ENCODE results near the gene GLT8D2. TPM values are rescaled to one million over a fixed set of nuclear protein-coding genes. Genes with fewer than 3 reads are reported as not detected.

The GLT8D2 gene
- total RNA-seq, result 10 to 100 TPM; 12.5 to 53.2 (median 17.7) TPM
- 1 to 10 TPM; 1.6 to 6.4 (median 4.2) TPM for polyA plus RNA-seq

GRCh38 chr12:104049903-104050356 is at the start of gene GLT8D2:
Gene GLT8D2, minus strand, starts transcription at chr12:104050187. Its CDS starts 30,539 bp downstream, at chr12:104019648.
- DNase-seq, result peak; percentile 88
- Histone ChIP-seq H3K9me3 (no peaks in the 10 kb centered on the region), H3K27ac (peak within 1 kb of the TSS; percentile 80 to 86 (median 83)), H3K27me3 (no peaks in the 10 kb centered on the region), H3K4me3 (peak within 1 kb of the TSS; percentile 31 to 55 (median 54)), H3K4me1 (peaks cover 0 to 52% (median 45%) of the 10 kb centered on the region in 4 donors), H3K36me3 (no peaks in the 10 kb centered on the region)
- WGBS, 2 donors, result 1 to 3% methylated on average over 24 of the region's 24 CpGs
- TF ChIP-seq EP300 (IDR thresholded peaks at IDR 0.05) (no peak), POLR2AphosphoS5 (IDR thresholded peaks at IDR 0.05) (peak in 1 of 4 donors; percentile 27), POLR2A (IDR thresholded peaks at IDR 0.05) (no peak)
- TF ChIP-seq, protein P1, sequence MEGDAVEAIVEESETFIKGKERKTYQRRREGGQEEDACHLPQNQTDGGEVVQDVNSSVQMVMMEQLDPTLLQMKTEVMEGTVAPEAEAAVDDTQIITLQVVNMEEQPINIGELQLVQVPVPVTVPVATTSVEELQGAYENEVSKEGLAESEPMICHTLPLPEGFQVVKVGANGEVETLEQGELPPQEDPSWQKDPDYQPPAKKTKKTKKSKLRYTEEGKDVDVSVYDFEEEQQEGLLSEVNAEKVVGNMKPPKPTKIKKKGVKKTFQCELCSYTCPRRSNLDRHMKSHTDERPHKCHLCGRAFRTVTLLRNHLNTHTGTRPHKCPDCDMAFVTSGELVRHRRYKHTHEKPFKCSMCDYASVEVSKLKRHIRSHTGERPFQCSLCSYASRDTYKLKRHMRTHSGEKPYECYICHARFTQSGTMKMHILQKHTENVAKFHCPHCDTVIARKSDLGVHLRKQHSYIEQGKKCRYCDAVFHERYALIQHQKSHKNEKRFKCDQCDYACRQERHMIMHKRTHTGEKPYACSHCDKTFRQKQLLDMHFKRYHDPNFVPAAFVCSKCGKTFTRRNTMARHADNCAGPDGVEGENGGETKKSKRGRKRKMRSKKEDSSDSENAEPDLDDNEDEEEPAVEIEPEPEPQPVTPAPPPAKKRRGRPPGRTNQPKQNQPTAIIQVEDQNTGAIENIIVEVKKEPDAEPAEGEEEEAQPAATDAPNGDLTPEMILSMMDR (IDR thresholded peaks at IDR 0.05), result no peak
- intact Hi-C loops (cut with DNase I), result loop anchor here (5.0 kb wide), 1 partner anchor 83 kb away; the partner anchor contains the start of gene TDG

DNA sequence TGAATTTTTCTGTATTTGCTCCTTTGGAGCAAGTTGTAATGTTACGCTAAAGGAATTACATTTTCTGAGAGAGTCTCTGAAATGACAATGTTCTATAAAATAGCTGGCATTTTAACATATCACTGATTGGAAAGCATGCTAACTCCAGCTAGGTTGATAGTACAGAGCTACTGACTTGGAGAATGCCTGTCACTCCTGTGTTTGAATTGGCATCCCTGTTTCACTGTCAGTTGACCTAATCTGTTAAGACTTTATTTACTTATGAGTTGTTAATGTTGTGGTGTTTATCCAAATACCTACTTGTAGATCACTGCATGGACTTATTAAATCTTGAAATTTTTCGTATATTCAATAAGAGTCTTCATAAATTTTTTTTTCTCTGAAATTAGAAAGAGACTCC is 48.0 kb upstream of the GLT8D2 start:
- no peaks in the 10 kb centered on the region for H3K9me3 ChIP-seq
- no peak for DNase-seq
- peaks cover 8 to 99% (median 53%) of the 10 kb centered on the region in 4 donors for H3K36me3 ChIP-seq
- no peak overlapping the region for H3K27ac ChIP-seq
- intact Hi-C loops (cut with DNase I), result no loop called here
- H3K4me1 ChIP-seq, result peaks cover 0 to 2% (median 0%) of the 10 kb centered on the region in 4 donors
- no peaks in the 10 kb centered on the region for H3K27me3 ChIP-seq
- no peak overlapping the region for H3K4me3 ChIP-seq
- TF ChIP-seq, protein P1 (IDR thresholded peaks at IDR 0.05), result no peak
- TF ChIP-seq POLR2A (IDR thresholded peaks at IDR 0.05) (no peak), EP300 (IDR thresholded peaks at IDR 0.05) (no peak), POLR2AphosphoS5 (IDR thresholded peaks at IDR 0.05) (no peak)
- WGBS, 2 donors, result 94 to 95% methylated on average over 2 of the region's 2 CpGs

GRCh38 chr12:104095289-104095688 is 45.3 kb upstream of the GLT8D2 start:
- no peak for TF ChIP-seq POLR2A (IDR thresholded peaks at IDR 0.05)
- intact Hi-C loops (cut with DNase I), result no loop called here
- no peaks in the 10 kb centered on the region for H3K9me3 ChIP-seq
- no peak for DNase-seq
- H3K4me3 ChIP-seq, result no peak overlapping the region
- 81 to 85% methylated on average over 1 of the region's 1 CpG for WGBS, 2 donors
- H3K36me3 ChIP-seq, result peaks cover 5 to 94% (median 56%) of the 10 kb centered on the region in 4 donors
- no peaks in the 10 kb centered on the region for H3K4me1 ChIP-seq
- no peak overlapping the region for H3K27ac ChIP-seq
- H3K27me3 ChIP-seq, result no peaks in the 10 kb centered on the region

GRCh38 chr12:104094284-104094683 is 44.3 kb upstream of the GLT8D2 start:
- WGBS, 2 donors, result 95 to 96% methylated on average over 3 of the region's 3 CpGs

GRCh38 chr12:104091136-104091535 is 41.1 kb upstream of the GLT8D2 start:
- Histone ChIP-seq H3K36me3 (peaks cover 6 to 94% (median 54%) of the 10 kb centered on the region in 4 donors), H3K27ac (no peak overlapping the region), H3K4me1 (no peaks in the 10 kb centered on the region), H3K4me3 (no peak overlapping the region), H3K27me3 (no peaks in the 10 kb centered on the region), H3K9me3 (no peaks in the 10 kb centered on the region)
- DNase-seq, result no peak
- no peak for TF ChIP-seq POLR2A (IDR thresholded peaks at IDR 0.05)
- no peak for TF ChIP-seq POLR2AphosphoS5 (IDR thresholded peaks at IDR 0.05)
- no peak for TF ChIP-seq EP300 (IDR thresholded peaks at IDR 0.05)
- TF ChIP-seq, protein P1 (IDR thresholded peaks at IDR 0.05), result no peak
- whole genome bisulfite sequencing, 2 donors, result 92 to 96% methylated on average over 4 of the region's 4 CpGs
- intact Hi-C loops (cut with DNase I), result no loop called here

More at GRCh38 chr12:104094284-104094683, 44.3 kb upstream of the GLT8D2 start:
- Histone ChIP-seq H3K36me3 (peaks cover 5 to 94% (median 58%) of the 10 kb centered on the region in 4 donors), H3K4me3 (no peak overlapping the region), H3K9me3 (no peaks in the 10 kb centered on the region), H3K4me1 (no peaks in the 10 kb centered on the region), H3K27ac (no peak overlapping the region), H3K27me3 (no peaks in the 10 kb centered on the region)
- TF ChIP-seq EP300 (IDR thresholded peaks at IDR 0.05), result no peak
- no peak for TF ChIP-seq POLR2A (IDR thresholded peaks at IDR 0.05)
- TF ChIP-seq, protein P1 (IDR thresholded peaks at IDR 0.05), result no peak
- no peak for TF ChIP-seq POLR2AphosphoS5 (IDR thresholded peaks at IDR 0.05)
- DNase-seq, result no peak
- intact Hi-C loops (cut with DNase I), result no loop called here
